GM18519 (cell line): ENCODE data around the gene EDN3.

ENCODE experiments used
- ATAC-seq: cut with Tn5 transposase; IDR thresholded peaks from one replicate; pipeline ENCODE4 v1.9.1; 2021; ENCODE audit warnings: mild to moderate bottlenecking, moderate library complexity; ENCODE audit not compliant: unreplicated experiment, low FRiP score

The EDN3 gene

GRCh38 chr20:59307270-59307669 lies 6.9 kb downstream of the EDN3 start:
- no peak for ATAC-seq

GRCh38 chr20:59308493-59309201 lies 8.2 kb downstream of the EDN3 start:
- ATAC-seq = no peak

- ATAC-seq = no peak
Measured at GRCh38 chr20:59309218-59309617, 8.8 kb downstream of the EDN3 start.

GRCh38 chr20:59314997-59315396 lies 14.6 kb downstream of the EDN3 start:
- no peak for ATAC-seq

- ATAC-seq = no peak
Measured at GRCh38 chr20:59316911-59317731, 16.7 kb downstream of the EDN3 start.

- ATAC-seq = no peak
Measured at GRCh38 chr20:59318201-59318790, 17.9 kb downstream of the EDN3 start.

GRCh38 chr20:59318803-59319202 lies 18.4 kb downstream of the EDN3 start:
- no peak for ATAC-seq

- ATAC-seq = no peak
Measured at GRCh38 chr20:59320426-59320825, 20.0 kb downstream of the EDN3 start.

GRCh38 chr20:59320854-59321647 lies 20.6 kb downstream of the EDN3 start:
- no peak for ATAC-seq

- ATAC-seq = no peak
Measured at GRCh38 chr20:59322081-59322480, 21.7 kb downstream of the EDN3 start.

GRCh38 chr20:59322585-59323454 lies 22.4 kb downstream of the EDN3 start:
- ATAC-seq = no peak

- no peak for ATAC-seq
Measured at GRCh38 chr20:59323731-59324130, 23.3 kb downstream of the EDN3 start.

GRCh38 chr20:59324521-59325141 lies 24.2 kb downstream of the EDN3 start:
- no peak for ATAC-seq

GRCh38 chr20:59325142-59325523 lies 24.7 kb downstream of the EDN3 start:
- ATAC-seq = no peak

- no peak for ATAC-seq
Measured at GRCh38 chr20:59326188-59326587, 25.8 kb downstream of the EDN3 start.

GRCh38 chr20:59328071-59328470 lies 27.7 kb downstream of the EDN3 start:
- ATAC-seq = no peak

- ATAC-seq = no peak
Measured at GRCh38 chr20:59331721-59332329, 31.4 kb downstream of the EDN3 start.

GRCh38 chr20:59333260-59333845 lies 32.9 kb downstream of the EDN3 start:
- ATAC-seq = no peak

GRCh38 chr20:59333951-59334350 lies 33.5 kb downstream of the EDN3 start:
- no peak for ATAC-seq
